OCI-M2 (cell line): ENCODE measurements around the gene THBD.
"Not testable (repeated sequence)": the region's sequence is repeated elsewhere in the genome, so short reads cannot be mapped to it uniquely, and the experiment has no call there.

Experiments used
- DNase-seq: peaks from one replicate; lab custom pipeline; 2025; ENCODE audit not compliant: unreplicated experiment; lab: John Stamatoyannopoulos, UW

THBD gene

GRCh38 chr20:23036371-23036770, 13.1 kb downstream of the THBD start:
- DNase-seq, result no peak

GRCh38 chr20:23035731-23036130, 13.7 kb downstream of the THBD start:
- no peak for DNase-seq

GRCh38 chr20:23034721-23035671, 14.5 kb downstream of the THBD start, which contains the start of gene SSTR4:
SSTR4 (plus strand) TSS chr20:23035312; CDS start chr20:23035484, 172 bp downstream.
- DNase-seq, result no peak

GRCh38 chr20:23033918-23034317, 15.6 kb downstream of the THBD start:
- DNase-seq, result no peak

GRCh38 chr20:23032750-23033078, 16.8 kb downstream of the THBD start:
- no peak for DNase-seq

- DNase-seq, result no peak
Measured at GRCh38 chr20:23032056-23032749, 17.3 kb downstream of the THBD start.

- no peak for DNase-seq
Measured at GRCh38 chr20:23031346-23031745, 18.1 kb downstream of the THBD start.

- no peak for DNase-seq
Measured at GRCh38 chr20:23029324-23029723, 20.1 kb downstream of the THBD start.

GRCh38 chr20:23028392-23028791, 21.1 kb downstream of the THBD start:
- DNase-seq, result no peak

GRCh38 chr20:23027721-23028120, 21.8 kb downstream of the THBD start:
- DNase-seq, result no peak

- not testable (repeated sequence) for DNase-seq
Measured at GRCh38 chr20:23025503-23025902, 24.0 kb downstream of the THBD start.

- no peak for DNase-seq
Measured at GRCh38 chr20:23024701-23025100, 24.8 kb downstream of the THBD start.

GRCh38 chr20:23023621-23024177, 25.8 kb downstream of the THBD start:
- DNase-seq, result no peak

- DNase-seq, result no peak
Measured at GRCh38 chr20:23022849-23023248, 26.6 kb downstream of the THBD start.

- DNase-seq, result no peak
Measured at GRCh38 chr20:23021951-23022350, 27.5 kb downstream of the THBD start.

GRCh38 chr20:23021541-23021940, 27.9 kb downstream of the THBD start:
- no peak for DNase-seq

GRCh38 chr20:23020230-23021018, 29.0 kb downstream of the THBD start:
- DNase-seq, result no peak

GRCh38 chr20:23019403-23019802, 30.1 kb downstream of the THBD start:
- DNase-seq, result no peak

GRCh38 chr20:23018941-23019340, 30.5 kb downstream of the THBD start:
- DNase-seq, result no peak

- DNase-seq, result no peak
Measured at GRCh38 chr20:23018432-23018831, 31.0 kb downstream of the THBD start.

- DNase-seq, result no peak
Measured at GRCh38 chr20:23017516-23017915, 32.0 kb downstream of the THBD start.
